ENCODE data around the gene PDE5A.

PDE5A gene

GRCh38 chr4:119526786-119527550, 101.6 kb downstream of the PDE5A start:
- H3K4me3 ChIP-seq (ENCODE audit: low read depth, low read length): no peak overlapping the region
- no peak for DNase-seq (ENCODE audit: low read depth)

GRCh38 chr4:119525771-119526712, 102.6 kb downstream of the PDE5A start:
- DNase-seq (ENCODE audit: low read depth): no peak
- H3K4me3 ChIP-seq (ENCODE audit: low read depth, low read length): no peak overlapping the region

GRCh38 chr4:119525005-119525749, 103.4 kb downstream of the PDE5A start:
- H3K4me3 ChIP-seq (ENCODE audit: low read depth, low read length): no peak overlapping the region
- peak; percentile 48 for DNase-seq (ENCODE audit: low read depth)

GRCh38 chr4:119523399-119523798, 105.2 kb downstream of the PDE5A start:
- DNase-seq (ENCODE audit: low read depth): no peak
- no peak overlapping the region for H3K4me3 ChIP-seq (ENCODE audit: low read depth, low read length)

- DNase-seq (ENCODE audit: low read depth): no peak
- no peak overlapping the region for H3K4me3 ChIP-seq (ENCODE audit: low read depth, low read length)
Observed at GRCh38 chr4:119521268-119521667, 107.3 kb downstream of the PDE5A start.

GRCh38 chr4:119518915-119519410, 109.6 kb downstream of the PDE5A start:
- DNase-seq (ENCODE audit: low read depth): no peak
- no peak overlapping the region for H3K4me3 ChIP-seq (ENCODE audit: low read depth, low read length)

GRCh38 chr4:119518230-119518892, 110.2 kb downstream of the PDE5A start:
- DNase-seq (ENCODE audit: low read depth): no peak
- no peak overlapping the region for H3K4me3 ChIP-seq (ENCODE audit: low read depth, low read length)

GRCh38 chr4:119517361-119518229, 111.0 kb downstream of the PDE5A start:
- H3K4me3 ChIP-seq (ENCODE audit: low read depth, low read length): no peak overlapping the region
- no peak for DNase-seq (ENCODE audit: low read depth)

- H3K4me3 ChIP-seq (ENCODE audit: low read depth, low read length): no peak overlapping the region
- DNase-seq (ENCODE audit: low read depth): no peak
Observed at GRCh38 chr4:119512398-119512797, 116.2 kb downstream of the PDE5A start.

GRCh38 chr4:119510395-119511149, 118.0 kb downstream of the PDE5A start:
- H3K4me3 ChIP-seq (ENCODE audit: low read depth, low read length): no peak overlapping the region
- DNase-seq (ENCODE audit: low read depth): no peak

- no peak overlapping the region for H3K4me3 ChIP-seq (ENCODE audit: low read depth, low read length)
- DNase-seq (ENCODE audit: low read depth): no peak
Observed at GRCh38 chr4:119508281-119508680, 120.3 kb downstream of the PDE5A start.

GRCh38 chr4:119506806-119507205, 121.8 kb downstream of the PDE5A start:
- DNase-seq (ENCODE audit: low read depth): no peak
- no peak overlapping the region for H3K4me3 ChIP-seq (ENCODE audit: low read depth, low read length)

- DNase-seq (ENCODE audit: low read depth): no peak
- no peak overlapping the region for H3K4me3 ChIP-seq (ENCODE audit: low read depth, low read length)
Observed at GRCh38 chr4:119504616-119505015, 124.0 kb downstream of the PDE5A start.

- no peak overlapping the region for H3K4me3 ChIP-seq (ENCODE audit: low read depth, low read length)
- DNase-seq (ENCODE audit: low read depth): no peak
Observed at GRCh38 chr4:119501740-119502139, 126.9 kb downstream of the PDE5A start.

GRCh38 chr4:119498527-119498926, 130.1 kb downstream of the PDE5A start:
- no peak for DNase-seq (ENCODE audit: low read depth)
- no peak overlapping the region for H3K4me3 ChIP-seq (ENCODE audit: low read depth, low read length)

GRCh38 chr4:119493886-119494285, 134.7 kb downstream of the PDE5A start:
- H3K4me3 ChIP-seq (ENCODE audit: low read depth, low read length): no peak overlapping the region
- DNase-seq (ENCODE audit: low read depth): no peak

GRCh38 chr4:119493419-119493818, 135.2 kb downstream of the PDE5A start:
- DNase-seq (ENCODE audit: low read depth): no peak

GRCh38 chr4:119490335-119490734, 138.3 kb downstream of the PDE5A start:
- no peak overlapping the region for H3K4me3 ChIP-seq (ENCODE audit: low read depth, low read length)
- DNase-seq (ENCODE audit: low read depth): no peak

More at GRCh38 chr4:119493419-119493818, 135.2 kb downstream of the PDE5A start:
- no peak overlapping the region for H3K4me3 ChIP-seq (ENCODE audit: low read depth, low read length)
